Lung (tissue), 12 donors: ENCODE results near the gene NUDT1. TPM values are rescaled to one million over a fixed set of nuclear protein-coding genes. Genes with fewer than 3 reads are reported as not detected.

Experiments
- ATAC-seq: fragments of 200-7000 bp; cut with Tn5 transposase; one replicate; pipeline ENCODE4 v1.9.1; 2020; ENCODE audit warnings: moderate number of reproducible peaks; ENCODE audit not compliant: insufficient read depth, low FRiP score
- DNase-seq, 3 donors: peaks; one replicate each; pipeline ENCODE4 v3.0.0-alpha.2; 2013 to 2017
- H3K27ac ChIP-seq, 2 donors: one replicate each; pipeline ENCODE4 v1.5.1; 2013; ENCODE audit warnings: mild to moderate bottlenecking in 2 of 2, moderate library complexity in 2 of 2, control low read depth in 1 of 2, inconsistent platforms in 1 of 2, low read depth in 1 of 2, low read length in 1 of 2
- H3K27me3 ChIP-seq, 3 donors: one replicate each; pipeline ENCODE4 v1.5.1; 2013; ENCODE audit warnings: low read length in 2 of 3; ENCODE audit not compliant: control insufficient read depth in 3 of 3, insufficient read depth in 3 of 3
- H3K36me3 ChIP-seq, 4 donors: one replicate each; pipeline ENCODE4 v1.5.1; 2013; ENCODE audit warnings: low read length in 4 of 4, mild to moderate bottlenecking in 1 of 4, moderate library complexity in 1 of 4; ENCODE audit not compliant: control insufficient read depth in 4 of 4, insufficient read depth in 4 of 4
- H3K4me1 ChIP-seq, 5 donors: one replicate each; pipeline ENCODE4 v1.5.1; 2013; ENCODE audit warnings: low read length in 5 of 5, mild to moderate bottlenecking in 2 of 5, moderate library complexity in 1 of 5; ENCODE audit not compliant: control insufficient read depth in 5 of 5, insufficient read depth in 5 of 5
- H3K4me3 ChIP-seq: one replicate; pipeline ENCODE4 v1.5.1; 2013; ENCODE audit warnings: mild to moderate bottlenecking, control low read depth, moderate library complexity
- H3K9ac ChIP-seq, 2 donors: one replicate each; pipeline ENCODE4 v1.5.1; 2013; ENCODE audit warnings: low read length in 2 of 2, control low read depth in 1 of 2; ENCODE audit not compliant: insufficient read depth in 1 of 2
- H3K9me3 ChIP-seq, 4 donors: one replicate each; pipeline ENCODE4 v1.5.1; 2013; ENCODE audit warnings: low read length in 3 of 4, mild to moderate bottlenecking in 1 of 4, moderate library complexity in 1 of 4; ENCODE audit not compliant: control insufficient read depth in 4 of 4, insufficient read depth in 3 of 4
- CTCF ChIP-seq: IDR thresholded peaks from 2 replicates; pipeline ENCODE4 v1.5.1; 2012; ENCODE audit warnings: mild to moderate bottlenecking; ENCODE audit errors: control extremely low read depth, extremely low read depth
- WGBS, 2 donors: extraction: QIAGEN DNeasy Blood & Tissue Kit; methylation state at CpG; one replicate each; pipeline ENCODE4 v1.1.7; 2013; 5-methylcytosine and 5-hydroxymethylcytosine counted together
- polyA plus RNA-seq, 2 donors: library from polyadenylated mRNA; stranded (reverse); fragments of 200-250 nt; gene quantifications; one replicate each; pipeline ENCODE4 v1.2.1, GENCODE V29; 2013
- total RNA-seq, 2 donors: library from RNA; depleted of rRNA in 1 of 2; stranded (reverse); fragments of >200 nt in 1 of 2; gene quantifications; one replicate each; pipeline ENCODE4 v1.2.1, GENCODE V29; 2014 to 2021
- donor health status: control.
- donor health status: control.
- donor health status: Bipolar disorder and iron deficiency.
- donor health status: healthy.
- donor health status: DM: yes; HTN: yes; CAD: no.

Gene NUDT1
- total and polyA plus RNA-seq, 4 donors, result 9.3 to 24.7 (median 18.5) TPM

GRCh38 chr7:2251841-2252771 is 10.1 kb downstream of the NUDT1 start:
- Histone ChIP-seq H3K36me3 (peaks cover 0 to 36% (median 1%) of the 10 kb centered on the region in 4 donors), H3K9ac (no peak overlapping the region), H3K27ac (no peak overlapping the region), H3K4me3 (no peak overlapping the region), H3K4me1 (peaks cover 0 to 7% (median 0%) of the 10 kb centered on the region in 5 donors), H3K9me3 (no peaks in the 10 kb centered on the region), H3K27me3 (no peaks in the 10 kb centered on the region)
- no peak for TF ChIP-seq CTCF
- no peak for ATAC-seq
- 76 to 87% methylated on average over 20 to 24 of the region's 24 CpGs for WGBS, 2 donors
- DNase-seq, result no peak

DNA sequence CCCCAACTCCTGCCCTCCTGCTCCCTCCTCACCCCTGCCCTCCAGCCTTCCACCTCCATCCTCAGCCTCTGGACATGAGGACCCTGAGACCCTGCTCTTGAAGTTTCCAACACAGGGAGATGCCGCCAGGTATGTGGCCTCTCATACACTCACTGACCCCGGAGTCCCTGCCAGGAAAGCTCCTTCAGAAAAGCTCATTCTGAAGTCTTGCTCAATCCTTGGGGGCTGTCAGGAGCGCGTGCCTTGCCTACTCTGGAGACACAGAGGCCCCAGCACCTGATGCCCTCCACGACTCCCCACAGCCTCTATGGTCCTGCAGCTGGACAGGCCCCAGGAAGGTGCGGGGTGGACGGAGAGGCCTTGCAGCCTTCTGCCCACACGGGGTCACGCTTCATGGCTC is 11.0 kb downstream of the NUDT1 start:
- DNase-seq (no peak), ATAC-seq (no peak)
- Histone ChIP-seq H3K36me3 (peaks cover 0 to 39% (median 2%) of the 10 kb centered on the region in 4 donors), H3K9ac (no peak overlapping the region), H3K27ac (no peak overlapping the region), H3K4me3 (no peak overlapping the region), H3K9me3 (no peaks in the 10 kb centered on the region), H3K27me3 (no peaks in the 10 kb centered on the region), H3K4me1 (peaks cover 0 to 7% (median 0%) of the 10 kb centered on the region in 5 donors)
- 69 to 70% methylated on average over 9 of the region's 9 CpGs for WGBS, 2 donors
- no peak for TF ChIP-seq CTCF

- no peak overlapping the region for H3K4me3 ChIP-seq
- 93 to 95% methylated on average over 32 of the region's 32 CpGs for WGBS, 2 donors
- ATAC-seq (no peak), DNase-seq (no peak)
- TF ChIP-seq CTCF, result no peak
- H3K27ac ChIP-seq, result no peak overlapping the region
- H3K9ac ChIP-seq, result no peak overlapping the region
- H3K9me3 ChIP-seq, result no peaks in the 10 kb centered on the region
- H3K36me3 ChIP-seq, result peaks cover 0 to 43% (median 2%) of the 10 kb centered on the region in 4 donors
- H3K27me3 ChIP-seq, result no peaks in the 10 kb centered on the region
- peaks cover 0 to 7% (median 0%) of the 10 kb centered on the region in 5 donors for H3K4me1 ChIP-seq
Observed at GRCh38 chr7:2253525-2254244, 11.7 kb downstream of the NUDT1 start.
